Upper lobe of left lung (tissue), 6 donors: ENCODE data around the gene PRKCH. TPM values are rescaled to one million over a fixed set of nuclear protein-coding genes. Genes with fewer than 3 reads are reported as not detected.
A peak's percentile ranks its signal among the peaks of the same experiment; 100 is the strongest.

Experiments used
- ATAC-seq, 2 donors: fragments of 200-7000 bp; cut with Tn5 transposase; one replicate each; pipeline ENCODE4 v1.9.1; 2022; ENCODE audit warnings: mild to moderate bottlenecking in 2 of 2, moderate library complexity in 2 of 2; ENCODE audit not compliant: low FRiP score in 2 of 2
- DNase-seq, 2 donors: peaks; one replicate each; pipeline ENCODE4 v3.0.0-alpha.2; 2019 to 2020
- H3K27ac ChIP-seq, 4 donors: fragments of 200-600 bp; sonication (generic); one replicate each; pipeline ENCODE4 v1.5.1; 2016 to 2019
- H3K27me3 ChIP-seq, 4 donors: fragments of 200-600 bp; sonication (generic); one replicate each; pipeline ENCODE4 v1.5.1; 2017 to 2019
- H3K36me3 ChIP-seq, 4 donors: fragments of 200-600 bp; sonication (generic); one replicate each; pipeline ENCODE4 v1.5.1; 2016 to 2019
- H3K4me1 ChIP-seq, 4 donors: fragments of 200-600 bp; sonication (generic); one replicate each; pipeline ENCODE4 v1.5.1; 2018 to 2019
- H3K4me3 ChIP-seq, 4 donors: fragments of 200-600 bp; sonication (generic); one replicate each; pipeline ENCODE4 v1.5.1; 2017 to 2019; ENCODE audit warnings: mild to moderate bottlenecking in 2 of 4, moderate library complexity in 1 of 4
- H3K9me3 ChIP-seq, 4 donors: fragments of 200-600 bp; sonication (generic); one replicate each; pipeline ENCODE4 v1.5.1; 2018 to 2019
- CTCF ChIP-seq, 6 experiments: fragments of 450-650 bp in 4 of 6; fragments of 200-600 bp in 2 of 6; sonication (generic) in 2 of 6; IDR thresholded peaks; one replicate each; pipeline ENCODE4 v1.5.1; 2016 to 2019; ENCODE audit warnings: antibody characterized with exemption in 6 of 6
- EP300 ChIP-seq, 4 donors: sonication (generic); formaldehyde crosslinking; IDR thresholded peaks; one replicate each; pipeline ENCODE4 v1.5.1; 2017; ENCODE audit warnings: antibody characterized with exemption in 4 of 4, control low read depth in 2 of 4
- POLR2A ChIP-seq, 4 donors: fragments of 450-650 bp; IDR thresholded peaks; one replicate each; pipeline ENCODE4 v1.5.1; 2016 to 2017; ENCODE audit warnings: antibody characterized with exemption in 4 of 4, mild to moderate bottlenecking in 2 of 4
- POLR2AphosphoS5 ChIP-seq, 2 donors: sonication (generic); formaldehyde crosslinking; IDR thresholded peaks; one replicate each; pipeline ENCODE4 v1.5.1; 2017; ENCODE audit warnings: antibody characterized with exemption in 2 of 2
- WGBS, 2 donors: methylation state at CpG; one replicate each; pipeline ENCODE4 v1.1.5; 2017 to 2018; 5-methylcytosine and 5-hydroxymethylcytosine counted together
- total RNA-seq, 6 donors: library from RNA; depleted of rRNA in 4 of 6; stranded (reverse); fragments of >200 nt in 4 of 6; gene quantifications; one replicate each; pipeline versions ENCODE4 v1.1.0 to v1.2.1, GENCODE V29; 2016 to 2021
- donor health status: DM: no; HTN: no; CAD: no; lungs with moderate emphysema.
- donor health status: DM: no; HTN: yes; CAD: no; lungs with severe emphysema.

PRKCH gene
- total RNA-seq, 6 donors from 2014 or later: 54.0 to 102 (median 76.6) TPM

- H3K9me3 ChIP-seq: no peaks in the 10 kb centered on the region
- H3K27ac ChIP-seq: peak overlapping the region; percentile 76 to 90 (median 80)
- 72 to 73% methylated on average over 6 of the region's 6 CpGs for WGBS, 2 donors
- H3K4me1 ChIP-seq: peaks cover 46 to 67% (median 51%) of the 10 kb centered on the region in 4 donors
- no peak for DNase-seq
- TF ChIP-seq CTCF (IDR thresholded peaks at IDR 0.05) (no peak), EP300 (IDR thresholded peaks at IDR 0.05) (no peak), POLR2AphosphoS5 (IDR thresholded peaks at IDR 0.05) (no peak), POLR2A (IDR thresholded peaks at IDR 0.05) (no peak)
- H3K27me3 ChIP-seq: no peaks in the 10 kb centered on the region
- H3K4me3 ChIP-seq: no peak overlapping the region
- ATAC-seq: no peak
- no peaks in the 10 kb centered on the region for H3K36me3 ChIP-seq
Observed at GRCh38 chr14:61438036-61438435, 116.7 kb downstream of the PRKCH start.

GRCh38 chr14:61438497-61438859 lies 117.1 kb downstream of the PRKCH start:
- Histone ChIP-seq H3K4me1 (peaks cover 46 to 64% (median 49%) of the 10 kb centered on the region in 4 donors), H3K27me3 (no peaks in the 10 kb centered on the region), H3K4me3 (peak overlapping the region in 1 of 4 donors; percentile 21), H3K36me3 (no peaks in the 10 kb centered on the region), H3K9me3 (no peaks in the 10 kb centered on the region), H3K27ac (peak overlapping the region; percentile 76 to 90 (median 80))
- WGBS, 2 donors: 12 to 25% methylated on average over 2 of the region's 2 CpGs
- ATAC-seq: peak; percentile 27 to 40
- DNase-seq: no peak
- TF ChIP-seq EP300 (IDR thresholded peaks at IDR 0.05) (no peak), CTCF (IDR thresholded peaks at IDR 0.05) (no peak), POLR2A (IDR thresholded peaks at IDR 0.05) (no peak)

GRCh38 chr14:61438860-61439765 lies 117.7 kb downstream of the PRKCH start:
- DNase-seq: peak in 1 of 2 donors; percentile 84
- ATAC-seq: peak; percentile 85 to 93
- peaks cover 44 to 68% (median 49%) of the 10 kb centered on the region in 4 donors for H3K4me1 ChIP-seq
- TF ChIP-seq POLR2AphosphoS5 (IDR thresholded peaks at IDR 0.05) (peak; percentile 27 to 41), POLR2A (IDR thresholded peaks at IDR 0.05) (peak in 1 of 4 donors; percentile 44), EP300 (IDR thresholded peaks at IDR 0.05) (peak in 2 of 4 donors; percentile 13 to 30), CTCF (IDR thresholded peaks at IDR 0.05) (peak in 1 of 6 experiments; percentile 16)
- H3K9me3 ChIP-seq: no peaks in the 10 kb centered on the region
- peaks cover 0 to 3% (median 0%) of the 10 kb centered on the region in 4 donors for H3K36me3 ChIP-seq
- H3K27ac ChIP-seq: peak overlapping the region; percentile 76 to 90 (median 80)
- no peaks in the 10 kb centered on the region for H3K27me3 ChIP-seq
- WGBS, 2 donors: 11 to 16% methylated on average over 12 of the region's 12 CpGs
- H3K4me3 ChIP-seq: peak overlapping the region in 3 of 4 donors; percentile 1 to 22 (median 21)

DNA sequence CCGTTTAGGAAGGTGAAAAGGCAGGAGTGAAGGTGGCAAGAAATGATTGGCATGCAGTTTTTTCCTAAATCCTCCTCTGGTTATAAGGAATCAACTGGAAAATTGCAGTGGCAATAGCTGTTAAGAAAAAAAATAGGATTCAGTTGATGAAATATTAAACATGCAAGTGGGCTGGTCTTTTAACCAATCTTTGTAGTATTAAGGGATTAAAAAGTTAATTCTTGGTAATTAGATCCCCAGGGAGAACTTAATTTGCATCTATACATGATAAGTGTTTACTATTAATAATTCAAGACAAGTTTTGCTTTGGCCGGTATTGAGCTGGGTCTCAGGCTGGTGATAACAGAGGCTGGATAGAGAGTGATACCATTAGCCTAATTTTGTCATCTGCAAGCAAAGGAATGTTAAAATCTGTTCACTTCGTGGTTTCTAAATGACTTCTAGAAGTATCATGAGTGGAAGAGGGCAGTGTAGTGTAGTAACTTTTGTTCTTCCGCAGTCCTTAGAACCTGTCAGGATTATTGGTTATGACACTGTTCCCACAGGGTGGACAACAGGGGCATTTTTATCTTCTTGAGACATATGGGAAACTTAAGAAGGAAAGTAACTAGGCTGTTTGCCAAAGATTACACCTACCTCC lies 118.5 kb downstream of the PRKCH start:
- 52 to 63% methylated on average over 4 of the region's 4 CpGs for WGBS, 2 donors
- DNase-seq: no peak
- Histone ChIP-seq H3K4me3 (peak overlapping the region in 2 of 4 donors; percentile 1 to 22), H3K9me3 (no peaks in the 10 kb centered on the region), H3K27ac (peak overlapping the region; percentile 76 to 90 (median 80)), H3K27me3 (no peaks in the 10 kb centered on the region), H3K36me3 (peaks cover 0 to 7% (median 0%) of the 10 kb centered on the region in 4 donors), H3K4me1 (peaks cover 46 to 68% (median 51%) of the 10 kb centered on the region in 4 donors)
- no peak for ATAC-seq
- TF ChIP-seq POLR2A (IDR thresholded peaks at IDR 0.05) (no peak), POLR2AphosphoS5 (IDR thresholded peaks at IDR 0.05) (no peak), CTCF (IDR thresholded peaks at IDR 0.05) (no peak), EP300 (IDR thresholded peaks at IDR 0.05) (no peak)
